ENCODE data around the gene GPC1.

Gene GPC1

DNA sequence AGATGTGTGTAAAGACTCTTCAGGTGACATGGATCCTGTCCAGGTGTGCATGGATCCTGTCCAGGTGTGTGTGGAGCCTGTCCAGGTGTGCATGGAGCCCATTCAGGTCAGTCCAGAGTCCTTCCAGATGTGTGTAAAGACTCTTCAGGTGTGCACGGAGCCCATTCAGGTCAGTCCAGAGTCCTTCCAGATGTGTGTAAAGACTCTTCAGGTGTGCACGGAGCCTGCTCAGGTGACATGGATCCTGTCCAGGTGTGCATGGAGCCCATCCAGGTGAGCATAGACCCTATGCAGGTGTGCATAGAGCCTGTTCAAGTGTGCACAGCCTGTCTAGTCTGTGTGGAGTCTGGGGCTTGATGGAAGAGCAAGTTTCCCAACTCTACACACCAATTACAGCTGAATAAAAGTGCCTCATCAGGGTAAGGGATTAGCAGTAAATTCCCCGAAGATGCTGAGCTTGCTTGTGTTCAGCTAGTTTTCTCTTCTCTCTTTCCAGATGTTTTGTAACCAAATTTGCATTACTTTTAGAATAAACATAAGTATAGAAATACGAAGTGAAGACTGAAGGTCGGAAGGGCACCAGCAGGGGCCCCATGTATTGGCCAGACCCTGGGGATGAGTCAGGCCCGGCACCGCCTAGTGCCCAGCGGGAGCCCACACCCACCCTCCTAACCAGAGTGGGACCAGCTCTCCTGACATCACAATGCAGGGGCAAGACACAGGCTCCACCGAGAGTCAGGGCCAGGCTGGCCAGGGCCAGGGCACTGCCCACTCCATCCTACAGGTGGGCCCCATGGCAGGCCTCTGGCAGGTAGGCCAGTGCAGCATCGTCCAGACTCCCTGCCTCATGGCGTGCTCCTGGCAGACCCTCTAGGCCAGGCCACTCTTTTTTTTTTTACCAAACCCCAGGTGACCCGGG is 38.6 kb upstream of the GPC1 start:
- no peak for DNase-seq

GRCh38 chr2:240397542-240397916 is 37.9 kb upstream of the GPC1 start:
- DNase-seq: no peak

- DNase-seq: no peak
Observed at GRCh38 chr2:240397924-240398645, 37.4 kb upstream of the GPC1 start.

DNA sequence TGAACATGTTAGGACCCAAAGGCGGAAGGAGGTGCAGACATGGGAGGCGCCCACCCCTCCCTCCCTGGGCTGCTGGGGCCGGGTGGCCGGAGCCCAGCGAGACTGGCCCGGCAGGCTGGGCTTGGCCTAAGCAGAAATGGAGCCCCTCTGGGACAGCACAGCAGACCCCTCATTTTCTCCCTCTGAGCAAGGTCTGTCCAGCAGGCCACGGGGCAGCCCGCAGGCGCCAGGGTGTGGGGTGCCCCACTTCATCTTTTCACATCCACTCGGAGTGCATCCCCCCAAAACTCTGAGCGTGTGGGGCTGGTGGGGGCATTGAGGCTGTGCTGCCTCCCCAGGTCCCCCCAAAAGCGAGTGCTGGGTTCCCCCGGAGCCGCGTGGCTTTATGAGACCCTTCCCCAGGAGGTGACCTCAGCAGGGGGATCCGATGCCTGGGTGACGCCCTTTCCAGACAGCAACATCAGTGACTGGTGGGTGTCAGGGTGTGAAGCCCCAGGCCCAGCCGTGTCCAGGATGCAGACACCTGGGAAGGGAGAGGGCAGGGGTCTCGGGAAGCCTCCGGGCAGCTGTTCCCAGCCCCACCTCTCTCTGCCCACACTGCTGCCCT is 36.7 kb upstream of the GPC1 start:
- no peak for DNase-seq

- DNase-seq: no peak
Observed at GRCh38 chr2:240399419-240400324, 35.8 kb upstream of the GPC1 start.

DNA sequence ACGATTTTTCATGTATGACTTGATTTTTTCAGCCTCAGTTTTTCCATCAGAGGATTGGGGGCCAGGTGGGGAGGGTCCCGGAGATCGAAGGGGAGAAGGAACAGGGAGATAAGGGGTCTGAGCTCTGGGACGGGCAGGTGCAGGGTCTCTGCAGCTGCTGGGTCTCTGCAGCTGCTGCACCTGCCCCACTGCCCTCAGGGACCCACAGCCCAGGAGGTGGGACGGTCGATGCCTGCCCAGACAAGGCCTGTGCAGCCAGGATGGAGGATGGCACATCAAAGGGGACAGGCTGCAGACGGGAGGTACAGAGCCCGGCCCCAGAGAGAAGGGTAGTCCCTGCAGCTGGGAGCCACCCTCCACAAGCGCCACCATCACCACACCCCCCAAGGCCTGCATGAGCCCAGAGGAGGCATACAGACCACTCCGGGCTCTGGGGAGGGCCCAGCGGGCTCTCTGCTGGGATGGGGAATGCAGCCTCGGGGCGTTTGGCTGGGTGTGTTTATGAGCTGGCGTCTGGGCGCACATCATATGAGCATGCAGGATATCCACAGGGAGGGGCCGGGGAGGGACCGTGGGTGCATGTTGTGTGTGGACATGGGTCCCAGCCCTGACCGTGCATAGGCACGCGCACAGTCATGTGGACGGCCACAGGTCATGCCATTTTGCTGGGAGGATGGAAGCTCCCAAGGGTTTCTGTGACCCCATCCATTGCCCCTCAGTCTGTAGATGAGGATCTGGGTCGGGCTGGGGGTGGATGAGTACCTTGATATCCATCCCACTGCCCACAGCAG is 34.9 kb upstream of the GPC1 start:
- DNase-seq: no peak

- DNase-seq: no peak
Observed at GRCh38 chr2:240401308-240401707, 34.2 kb upstream of the GPC1 start.

GRCh38 chr2:240401781-240402551 is 33.5 kb upstream of the GPC1 start:
- no peak for DNase-seq

DNA sequence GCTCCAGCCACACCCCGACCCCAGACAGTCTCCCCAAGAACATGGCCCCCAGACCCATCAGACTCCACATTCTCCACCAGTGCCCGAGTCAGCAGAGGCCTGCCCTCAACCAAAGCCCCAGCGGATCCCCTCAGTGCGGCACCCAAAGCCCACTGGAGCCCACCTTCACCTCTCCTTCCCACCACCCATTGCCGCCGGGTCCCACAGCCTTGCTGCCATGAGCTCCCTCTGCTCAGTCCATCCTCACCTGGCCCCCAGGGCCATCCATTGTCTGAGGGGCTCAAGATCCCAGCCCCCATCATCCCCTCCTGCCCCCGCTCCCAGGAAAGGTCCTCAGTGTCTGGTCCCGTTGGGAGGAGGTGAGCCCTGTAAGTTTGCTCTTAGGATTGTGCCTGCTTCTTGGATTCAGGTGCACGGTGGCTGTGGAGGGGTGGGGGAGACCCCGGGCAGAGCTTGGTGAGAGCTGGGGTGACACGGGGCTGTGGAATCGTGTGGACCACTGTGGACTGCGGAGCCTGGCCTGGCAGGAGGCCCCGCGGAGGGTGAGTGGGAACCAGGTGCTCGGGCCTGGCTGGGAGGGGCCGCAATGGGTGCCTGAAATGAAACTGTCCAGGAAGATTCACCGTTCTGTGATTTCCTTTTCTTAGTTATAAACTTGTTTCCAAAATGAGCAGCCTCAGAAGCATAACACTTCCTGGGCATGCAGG is 32.7 kb upstream of the GPC1 start:
- no peak for DNase-seq

- DNase-seq: no peak
Observed at GRCh38 chr2:240403396-240404104, 31.9 kb upstream of the GPC1 start.

DNA sequence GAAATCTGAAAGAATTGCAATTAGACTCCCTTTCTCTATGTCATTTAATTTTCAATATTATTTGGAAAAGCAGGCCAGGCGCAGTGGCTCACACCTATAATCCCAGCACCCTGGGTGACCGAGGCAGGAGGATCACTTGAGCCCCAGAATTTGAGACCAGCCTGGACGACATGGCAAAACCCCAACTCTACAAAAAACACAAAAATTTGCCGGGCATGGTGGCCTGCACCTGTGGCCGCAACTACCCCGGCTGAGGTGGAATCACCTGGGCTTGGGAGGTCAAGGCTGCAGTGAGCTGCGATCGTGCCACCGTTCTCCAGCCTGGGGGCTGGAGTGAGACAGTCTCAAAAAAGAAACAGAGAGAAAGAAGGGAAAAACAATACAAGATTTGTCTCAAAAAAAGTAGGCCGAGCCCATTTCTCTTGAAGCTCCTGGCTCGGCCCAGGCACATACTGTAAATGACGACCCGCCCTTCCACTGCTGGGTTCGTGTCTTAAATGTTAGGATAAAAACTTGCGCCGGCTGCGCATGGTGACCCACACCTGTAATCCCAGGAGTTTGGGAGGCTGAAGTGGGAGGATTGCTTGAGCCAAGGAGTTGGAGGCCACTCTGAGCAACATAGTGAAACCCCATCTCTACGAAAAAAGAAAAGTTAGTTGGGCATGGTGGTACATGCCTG is 31.1 kb upstream of the GPC1 start:
- no peak for DNase-seq

- no peak for DNase-seq
Observed at GRCh38 chr2:240405133-240405532, 30.3 kb upstream of the GPC1 start.

DNA sequence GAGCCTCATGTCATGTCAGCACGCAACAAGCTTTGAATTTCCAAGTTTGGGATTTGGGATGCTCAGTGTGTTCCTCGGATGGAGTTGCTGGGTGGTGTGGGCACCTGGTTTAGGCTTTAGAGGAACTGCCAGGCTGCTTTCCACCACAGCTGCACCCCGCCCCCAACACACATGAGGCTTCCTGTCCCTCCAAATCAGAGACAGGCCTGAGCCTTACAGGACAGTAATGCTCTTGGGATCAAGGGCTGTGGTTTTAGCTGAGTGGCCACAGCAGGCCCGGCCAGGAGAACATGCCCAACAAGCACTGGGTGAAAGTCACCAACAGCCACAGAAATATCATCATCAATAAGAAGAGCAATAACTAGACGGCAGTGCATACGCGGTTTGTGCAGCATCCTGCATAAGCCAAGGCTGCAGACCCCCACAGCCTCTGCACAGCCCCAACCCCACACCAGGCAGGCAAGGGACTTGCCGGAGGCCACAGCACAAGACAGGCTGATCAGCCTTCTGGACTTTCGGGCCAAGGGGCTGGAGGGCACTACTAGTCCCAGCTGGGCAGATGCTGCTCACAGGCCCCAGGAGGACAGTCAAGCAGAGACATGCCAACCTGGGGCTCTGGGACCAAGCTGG is 29.7 kb upstream of the GPC1 start:
- DNase-seq: no peak

DNA sequence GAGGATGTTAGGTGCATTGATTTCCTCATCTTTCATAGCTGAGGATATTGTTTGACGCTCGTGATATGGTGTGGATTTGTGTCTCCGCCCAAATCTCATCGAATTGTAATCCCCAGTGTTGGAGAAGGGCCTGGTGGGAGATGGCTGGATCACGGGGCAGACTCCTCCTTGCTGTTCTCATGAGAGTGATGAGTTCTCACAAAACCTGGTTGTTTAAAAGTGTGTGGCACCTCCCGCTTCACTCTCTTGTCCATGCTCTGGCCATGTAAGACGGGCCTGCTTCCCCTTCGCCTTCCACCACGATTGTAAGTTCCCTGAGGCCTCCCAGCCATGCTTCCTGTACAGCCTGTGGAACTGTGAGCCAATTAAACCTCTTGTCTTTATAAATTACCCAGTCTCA is 28.4 kb upstream of the GPC1 start:
- no peak for DNase-seq

DNA sequence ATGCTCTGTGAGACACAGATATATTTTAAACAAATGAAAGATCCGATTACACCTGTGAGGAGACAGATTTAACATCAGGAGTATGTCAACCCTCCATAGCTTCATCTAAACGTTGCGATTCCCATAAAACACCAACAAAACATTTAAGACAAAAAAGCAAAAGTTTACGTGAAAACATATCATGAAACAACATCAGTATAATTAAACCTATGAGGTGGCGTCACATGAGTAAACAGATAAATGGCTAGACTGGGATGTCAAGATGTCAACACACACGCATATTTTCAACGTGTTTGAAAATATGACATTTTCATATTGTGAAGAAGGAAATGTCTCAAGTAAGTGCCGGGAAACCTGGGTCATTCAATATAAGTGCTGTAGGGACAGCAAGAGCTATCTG is 25.5 kb upstream of the GPC1 start:
- DNase-seq: no peak

GRCh38 chr2:240410808-240411207 is 24.7 kb upstream of the GPC1 start:
- DNase-seq: no peak

DNA sequence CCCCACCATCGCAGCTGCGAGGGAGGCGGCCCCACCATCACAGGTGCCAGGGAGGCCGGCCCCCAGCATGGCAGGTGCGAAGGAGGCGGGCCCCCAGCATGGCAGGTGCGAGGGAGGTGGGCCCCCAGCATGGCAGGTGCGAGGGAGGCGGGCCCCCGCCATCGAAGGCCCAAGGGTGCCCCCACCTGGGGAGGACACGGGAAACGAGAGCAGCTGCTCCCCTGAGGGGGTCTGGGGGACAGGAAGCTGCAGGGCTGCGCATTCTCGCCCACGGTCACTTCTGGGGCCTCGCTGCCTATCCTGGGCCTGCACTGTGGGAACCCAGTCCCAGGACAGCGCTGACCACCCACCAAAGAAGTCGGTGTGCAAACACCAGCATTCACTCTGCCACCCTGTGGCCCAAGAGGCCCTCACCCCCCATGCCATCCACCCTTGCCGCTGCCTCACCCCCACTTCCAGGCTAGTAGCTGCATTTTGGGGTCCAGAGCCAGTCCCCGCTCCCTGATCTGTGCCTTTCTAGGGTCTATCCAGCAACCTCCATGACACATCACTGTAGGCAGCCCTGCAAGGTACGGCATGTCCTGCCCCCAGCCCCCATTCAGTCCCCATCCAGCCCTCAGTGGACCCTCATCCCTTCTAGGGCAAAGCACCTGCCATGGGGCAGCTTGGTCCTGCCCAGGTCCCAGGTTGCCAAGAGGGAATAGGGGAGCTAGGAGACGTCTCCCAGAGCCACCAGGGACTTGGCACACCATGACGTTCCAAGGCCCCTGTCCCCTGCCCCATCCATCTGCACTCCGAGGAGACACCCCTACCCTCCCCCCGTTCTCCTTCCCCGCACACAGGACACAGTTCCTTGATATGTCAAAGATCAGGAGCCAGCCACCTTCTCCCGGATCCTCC is 24.0 kb upstream of the GPC1 start:
- no peak for DNase-seq
